ENCODE data around the gene SCAMP2.

DNA sequence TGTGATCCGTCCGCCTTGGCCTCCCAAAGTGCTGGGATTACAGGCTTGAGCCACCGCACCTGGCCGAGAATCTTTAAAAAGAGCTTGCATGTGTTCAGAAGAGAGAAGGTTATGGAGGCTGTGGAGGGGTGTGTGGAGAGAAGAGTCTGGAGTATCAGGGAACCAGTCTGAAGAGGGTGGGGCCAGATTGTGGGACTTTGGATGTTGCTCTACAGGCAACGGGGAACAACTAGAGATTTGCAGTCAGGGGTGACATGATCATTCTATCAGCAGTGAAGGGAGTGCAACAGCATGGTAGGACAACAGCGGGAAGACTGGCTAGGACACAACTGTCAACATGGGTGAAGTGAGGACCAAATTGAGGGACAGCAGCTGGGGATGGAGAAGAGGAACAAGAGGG, 8.9 kb downstream of the SCAMP2 start:
- no peak for TF ChIP-seq EZH2 (IDR thresholded peaks at IDR 0.05; ENCODE audit: borderline replicate concordance, low read depth, low read length, poor library complexity, severe bottlenecking)
- no peak for TF ChIP-seq CTCF (conservative IDR thresholded peaks at IDR 0.05; ENCODE audit: low read depth, low read length)
